AG04450 (cell line): ENCODE data around the gene SGK2. TPM values are rescaled to one million over a fixed set of nuclear protein-coding genes. Genes with fewer than 3 reads are reported as not detected.

ENCODE experiments used
- CTCF ChIA-PET: fragments of 300-600, 350-600 bp; formaldehyde crosslinking; extraction: SDS; loops from one replicate; lab custom pipeline; 2022; ENCODE audit warnings: antibody characterized with exemption, inconsistent platforms; lab: Charles Lee
- POLR2A ChIA-PET: fragments of 350-600 bp; formaldehyde crosslinking; extraction: SDS; loops from one replicate; lab custom pipeline; 2021; ENCODE audit warnings: antibody characterized with exemption, inconsistent platforms; lab: Yijun Ruan, JAX
- DNase-seq: peaks from one replicate; pipeline ENCODE4 v3.0.0-alpha.2; 2011; ENCODE audit warnings: low read depth, low spot score
- H3K27ac ChIP-seq: one replicate; pipeline ENCODE4 v1.5.1; 2012; ENCODE audit warnings: low read depth, low read length, control low read depth
- H3K27me3 ChIP-seq: one replicate; pipeline ENCODE4 v1.6.0; 2012; ENCODE audit warnings: low read length; ENCODE audit not compliant: control insufficient read depth, insufficient read depth
- H3K4me3 ChIP-seq: 2 replicates; pipeline ENCODE4 v1.5.1; 2011; ENCODE audit warnings: mild to moderate bottlenecking, low read depth, low read length, control low read depth
- H3K9me3 ChIP-seq: 2 replicates; pipeline ENCODE4 v1.5.1; 2012; ENCODE audit warnings: low read length; ENCODE audit not compliant: control insufficient read depth, insufficient read depth
- polyA plus RNA-seq: library from polyadenylated mRNA; depleted of rRNA; stranded (reverse); fragments of >200 nt; gene quantifications from 2 replicates; pipeline ENCODE4 v1.2.3, GENCODE V29; 2011
- TF ChIP-seq, protein P1 (sequence below): IDR thresholded peaks from 2 replicates; pipeline ENCODE4 v1.5.1; 2011; ENCODE audit warnings: low read depth, low read length, control low read depth, inconsistent platforms

Gene SGK2
- polyA plus RNA-seq, 1 experiment = 0.12 TPM

DNA sequence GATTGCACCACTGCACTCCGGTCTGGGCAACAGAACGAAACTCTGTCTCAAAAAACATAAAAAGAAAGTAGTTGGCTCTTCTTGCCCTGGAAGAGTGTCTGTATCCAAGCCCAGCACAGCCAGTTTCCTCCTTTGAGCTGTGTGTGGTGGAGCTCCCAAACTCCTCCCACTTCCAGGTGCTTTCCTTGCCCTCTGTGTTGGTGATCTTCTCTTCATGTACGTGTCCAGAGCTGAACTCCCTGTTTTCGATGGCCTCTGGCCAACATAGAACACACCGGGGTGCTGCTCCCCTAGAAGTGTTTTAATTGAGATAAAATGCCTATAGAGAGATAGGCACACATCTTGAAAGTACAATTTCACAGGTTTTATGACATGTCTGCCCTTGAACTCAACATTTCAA is 16.7 kb upstream of the SGK2 start:
- Histone ChIP-seq H3K27me3 (no peaks in the 10 kb centered on the region), H3K4me3 (no peak overlapping the region), H3K27ac (no peak overlapping the region), H3K9me3 (peaks cover 3% of the 10 kb centered on the region; the same call in 1 of the 2 replicates)
- DNase-seq = no peak
- POLR2A ChIA-PET = interaction anchor here (0.7 kb wide), 1 partner anchor 42 kb away, joined by 11 read pairs; no protein-coding TSS in a partner anchor
- TF ChIP-seq, protein P1, sequence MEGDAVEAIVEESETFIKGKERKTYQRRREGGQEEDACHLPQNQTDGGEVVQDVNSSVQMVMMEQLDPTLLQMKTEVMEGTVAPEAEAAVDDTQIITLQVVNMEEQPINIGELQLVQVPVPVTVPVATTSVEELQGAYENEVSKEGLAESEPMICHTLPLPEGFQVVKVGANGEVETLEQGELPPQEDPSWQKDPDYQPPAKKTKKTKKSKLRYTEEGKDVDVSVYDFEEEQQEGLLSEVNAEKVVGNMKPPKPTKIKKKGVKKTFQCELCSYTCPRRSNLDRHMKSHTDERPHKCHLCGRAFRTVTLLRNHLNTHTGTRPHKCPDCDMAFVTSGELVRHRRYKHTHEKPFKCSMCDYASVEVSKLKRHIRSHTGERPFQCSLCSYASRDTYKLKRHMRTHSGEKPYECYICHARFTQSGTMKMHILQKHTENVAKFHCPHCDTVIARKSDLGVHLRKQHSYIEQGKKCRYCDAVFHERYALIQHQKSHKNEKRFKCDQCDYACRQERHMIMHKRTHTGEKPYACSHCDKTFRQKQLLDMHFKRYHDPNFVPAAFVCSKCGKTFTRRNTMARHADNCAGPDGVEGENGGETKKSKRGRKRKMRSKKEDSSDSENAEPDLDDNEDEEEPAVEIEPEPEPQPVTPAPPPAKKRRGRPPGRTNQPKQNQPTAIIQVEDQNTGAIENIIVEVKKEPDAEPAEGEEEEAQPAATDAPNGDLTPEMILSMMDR = no peak
- CTCF ChIA-PET = interaction anchor here (0.8 kb wide), 1 partner anchor 14 kb away, joined by 5 read pairs; no protein-coding TSS in a partner anchor

DNA sequence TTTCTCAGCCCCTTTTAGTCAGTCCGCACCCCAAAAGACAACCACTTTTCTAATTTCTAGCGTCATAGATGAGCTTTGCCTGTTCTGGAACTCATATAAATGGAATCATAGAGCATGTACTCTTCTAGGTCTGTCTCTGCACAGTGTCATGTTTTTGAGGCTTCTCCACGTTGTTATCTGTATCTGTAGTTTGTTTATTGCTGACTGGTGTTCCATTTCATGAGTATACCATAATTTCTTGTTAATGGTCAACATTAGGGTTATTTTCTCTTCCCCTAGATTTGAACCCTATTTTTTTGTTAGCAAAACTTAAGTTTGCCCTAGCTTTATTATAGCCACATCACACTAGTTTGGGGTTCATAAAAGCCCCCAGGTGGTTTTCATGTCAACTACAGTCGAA is 16.2 kb upstream of the SGK2 start:
- H3K4me3 ChIP-seq = no peak overlapping the region
- H3K27ac ChIP-seq = no peak overlapping the region
- POLR2A ChIA-PET = interaction anchor here (0.7 kb wide), 2 partner anchors 41 to 230 kb away, joined by 3 to 11 read pairs; no protein-coding TSS in a partner anchor
- no peaks in the 10 kb centered on the region for H3K27me3 ChIP-seq
- DNase-seq = no peak
- TF ChIP-seq, protein P1 = no peak
- peaks cover 6% of the 10 kb centered on the region; the same call in 1 of the 2 replicates for H3K9me3 ChIP-seq
- CTCF ChIA-PET = interaction anchor here (0.8 kb wide), 1 partner anchor 13 kb away, joined by 5 read pairs; no protein-coding TSS in a partner anchor

DNA sequence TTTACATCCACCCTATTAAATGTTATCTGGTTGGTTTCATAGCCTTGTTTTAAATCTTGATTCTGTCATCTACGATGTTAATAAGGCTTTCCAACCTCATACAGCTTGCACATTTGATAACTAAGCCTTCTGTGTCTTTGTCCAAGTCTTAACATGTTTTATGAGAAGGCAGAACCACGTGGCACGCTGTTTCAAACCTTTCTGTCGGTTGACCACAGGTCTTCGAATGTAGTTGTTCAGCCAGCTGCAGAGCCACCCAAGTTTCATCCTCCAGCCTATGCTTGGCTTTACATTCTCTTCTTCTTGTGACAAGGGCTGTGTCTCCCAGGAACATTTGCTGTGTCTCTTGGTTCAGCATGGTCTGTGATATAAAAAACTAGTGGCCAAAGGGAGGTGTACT is 15.7 kb upstream of the SGK2 start:
- CTCF ChIA-PET = interaction anchor here (0.8 kb wide), 1 partner anchor 13 kb away, joined by 5 read pairs; no protein-coding TSS in a partner anchor
- TF ChIP-seq, protein P1 = no peak
- H3K27me3 ChIP-seq = no peaks in the 10 kb centered on the region

DNA sequence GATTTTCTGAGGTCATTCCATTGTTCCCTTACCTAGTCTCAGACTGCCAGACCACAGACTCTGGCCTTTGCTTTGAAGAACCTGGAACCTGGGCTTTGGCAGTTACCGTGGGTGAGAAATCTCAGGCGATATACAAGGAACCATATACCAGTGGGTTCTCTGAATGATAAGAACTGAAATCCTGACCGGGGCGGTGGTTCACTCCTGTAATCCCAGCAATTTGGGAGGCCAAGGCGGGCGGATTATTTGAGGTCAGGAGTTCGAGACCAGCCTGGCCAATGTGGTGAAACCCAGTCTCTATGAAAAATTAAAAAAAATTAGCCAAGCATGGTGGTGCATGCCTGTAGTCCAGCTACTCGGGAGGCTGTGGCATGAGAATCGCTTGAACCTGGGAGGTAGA is 14.3 kb upstream of the SGK2 start:
- Histone ChIP-seq H3K27ac (no peak overlapping the region), H3K4me3 (no peak overlapping the region), H3K9me3 (peaks cover 6% of the 10 kb centered on the region; the same call in 1 of the 2 replicates), H3K27me3 (no peaks in the 10 kb centered on the region)
- TF ChIP-seq, protein P1 = no peak
- ChIA-PET CTCF (no interaction called here), POLR2A (no interaction called here)
- no peak for DNase-seq

More for the DNA sequence above, 15.7 kb upstream of the SGK2 start:
- no peak for DNase-seq
- POLR2A ChIA-PET = interaction anchor here (0.7 kb wide), 1 partner anchor 230 kb away, joined by 3 read pairs; no protein-coding TSS in a partner anchor
- no peak overlapping the region for H3K27ac ChIP-seq
- H3K4me3 ChIP-seq = no peak overlapping the region
- peaks cover 6% of the 10 kb centered on the region; the same call in 1 of the 2 replicates for H3K9me3 ChIP-seq

DNA sequence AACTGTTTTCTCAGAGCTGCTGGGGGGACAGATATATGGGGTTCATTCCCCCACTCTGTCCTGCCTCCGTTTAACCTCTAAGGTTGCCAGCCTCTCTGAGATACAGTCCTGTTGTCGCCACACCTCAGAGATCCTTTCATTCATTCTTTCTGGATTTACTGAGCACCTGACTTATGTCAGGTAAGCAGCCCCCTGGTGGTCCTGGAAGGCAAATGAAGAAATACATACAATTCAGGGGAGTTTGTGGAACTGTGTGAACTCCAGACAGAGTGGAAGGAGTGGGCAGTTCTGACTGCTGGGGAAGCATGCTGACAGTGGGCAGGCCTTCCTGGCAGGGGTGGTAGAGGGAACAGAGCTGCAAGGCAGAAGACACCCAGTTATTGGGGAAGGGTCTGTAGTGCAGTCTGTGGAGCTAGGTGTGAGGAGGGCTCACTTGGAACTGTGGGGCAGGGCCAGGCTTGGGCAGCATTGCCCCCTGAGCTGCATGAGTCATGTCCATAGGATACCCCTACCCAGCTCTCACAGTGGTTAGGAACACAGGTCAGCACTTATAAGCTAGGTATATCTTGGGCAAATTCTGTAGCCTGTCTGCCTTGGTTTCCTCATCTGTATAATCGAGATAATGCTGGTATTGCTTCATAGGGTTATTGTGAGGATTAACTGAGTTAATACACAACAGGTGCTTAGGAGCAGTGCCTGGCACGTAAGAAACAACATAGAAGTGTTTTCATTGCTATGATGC is 12.8 kb upstream of the SGK2 start:
- Histone ChIP-seq H3K4me3 (no peak overlapping the region), H3K9me3 (peaks cover 6% of the 10 kb centered on the region; the same call in 1 of the 2 replicates), H3K27me3 (no peaks in the 10 kb centered on the region), H3K27ac (no peak overlapping the region)
- TF ChIP-seq, protein P1 = no peak
- no peak for DNase-seq
- CTCF ChIA-PET = interaction anchor here (1.1 kb wide), 1 partner anchor 8 kb away, joined by 4 read pairs; no protein-coding TSS in a partner anchor
- POLR2A ChIA-PET = no interaction called here
